ENCODE data around the gene DEGS1.
A peak's percentile ranks its signal among the peaks of the same experiment; 100 is the strongest.

The DEGS1 gene

DNA sequence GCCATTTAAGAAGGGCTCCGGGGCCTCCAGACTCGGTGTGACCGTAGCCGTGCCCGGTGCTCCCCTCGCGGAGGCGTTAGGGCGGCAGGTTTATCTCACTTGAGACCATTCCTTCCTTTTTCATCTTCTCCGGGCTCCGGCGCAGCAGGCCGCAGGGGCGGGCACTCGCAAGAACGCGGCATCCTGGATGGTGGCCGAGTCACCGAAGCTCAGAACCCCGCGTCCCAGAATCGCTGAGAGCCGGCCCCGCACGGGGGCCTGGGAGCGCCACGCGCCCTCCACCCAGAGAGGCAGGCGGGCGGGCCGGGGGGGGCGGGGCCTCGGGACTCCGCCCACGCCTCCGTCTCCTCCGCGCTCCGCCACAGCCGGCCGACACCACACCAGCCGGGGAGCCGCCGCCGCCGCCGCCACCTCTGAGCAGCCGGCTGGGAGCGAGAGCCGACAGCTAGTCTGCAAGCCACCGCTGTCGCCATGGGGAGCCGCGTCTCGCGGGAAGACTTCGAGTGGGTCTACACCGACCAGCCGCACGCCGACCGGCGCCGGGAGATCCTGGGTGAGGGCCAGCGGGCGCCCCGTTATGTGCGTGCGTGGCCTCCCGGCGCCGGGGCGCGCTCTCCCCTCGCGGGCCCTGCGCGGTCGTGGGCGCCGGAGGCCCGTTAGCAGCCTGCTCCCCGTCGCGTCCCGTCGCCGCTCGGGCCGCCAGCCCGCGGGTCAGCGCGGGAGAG is at the start of gene DEGS1:
DEGS1 (plus strand) TSS at position 375 of the 725 bp plus-strand sequence; CDS start at position 472, 97 bp downstream.
- DNase-seq (ENCODE audit: low read depth in 4 of 4, low spot score in 1 of 4): peak; percentile 51 to 66 (median 62)

DNA sequence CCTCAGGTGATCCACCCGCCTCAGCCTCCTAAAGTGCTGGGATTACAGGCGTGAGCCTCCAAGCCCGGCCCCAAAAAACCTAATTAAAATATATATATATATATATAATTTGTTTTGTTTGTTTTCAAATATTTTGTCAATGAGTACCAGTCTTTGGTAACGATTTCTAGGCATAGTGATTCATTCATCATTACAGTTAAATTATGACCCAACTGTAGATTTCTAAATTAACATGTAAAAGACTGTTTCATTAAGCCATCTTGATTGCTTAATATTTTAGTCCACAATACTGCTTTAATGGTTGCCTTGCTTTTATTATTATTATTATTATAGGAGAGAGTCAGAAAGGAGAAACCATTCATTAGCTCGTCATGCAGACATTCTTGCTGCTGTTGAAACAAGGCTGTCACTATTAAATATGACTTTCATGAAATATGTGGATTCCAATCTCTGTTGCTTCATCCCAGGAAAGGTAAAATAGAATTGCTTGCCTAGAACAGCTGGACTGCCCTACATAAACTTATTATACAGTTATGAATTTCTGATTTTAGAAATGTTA is 49.2 kb upstream of the DEGS1 start:
- no peak for DNase-seq (ENCODE audit: low read depth in 4 of 4, low spot score in 1 of 4)

DNA sequence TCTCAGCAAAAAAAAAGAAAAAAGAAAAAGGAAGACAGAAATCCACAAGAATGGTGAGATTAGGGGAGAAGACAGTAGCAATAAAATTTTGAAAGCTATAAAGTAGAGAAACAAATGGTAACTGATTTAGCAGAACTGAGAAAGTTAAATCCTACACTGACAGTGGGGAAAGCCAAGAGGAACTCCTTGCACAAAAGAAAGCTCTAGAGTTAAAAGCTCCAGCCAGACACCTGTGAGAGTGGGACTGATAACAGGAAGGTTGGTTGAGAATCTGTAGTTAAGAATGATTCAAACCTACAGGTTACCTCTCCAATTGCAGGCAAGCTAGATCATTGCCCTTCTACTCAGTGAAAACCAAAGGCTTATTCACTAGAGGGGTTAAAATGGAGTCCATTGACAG is 45.5 kb upstream of the DEGS1 start:
- DNase-seq (ENCODE audit: low read depth in 4 of 4, low spot score in 1 of 4): no peak

DNA sequence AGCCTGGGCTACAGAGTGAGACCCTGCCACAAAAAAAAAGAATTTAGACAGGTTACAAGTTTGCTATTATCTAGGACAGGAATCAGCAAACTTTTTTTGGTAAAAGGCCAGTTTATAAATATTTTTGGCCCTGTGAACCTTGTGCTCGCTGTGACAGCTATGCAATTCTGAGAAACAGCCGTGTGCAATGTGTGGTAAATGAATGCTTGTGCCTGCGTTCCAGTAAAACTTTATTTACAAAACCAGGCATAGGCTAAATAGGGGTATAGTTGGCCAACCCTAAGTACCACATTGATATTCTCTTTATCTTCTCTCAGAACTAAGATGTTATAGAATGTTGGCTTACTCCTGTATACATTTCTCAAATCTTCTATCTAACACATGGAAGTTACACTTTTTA is 44.8 kb upstream of the DEGS1 start:
- DNase-seq (ENCODE audit: low read depth in 4 of 4, low spot score in 1 of 4): no peak

DNA sequence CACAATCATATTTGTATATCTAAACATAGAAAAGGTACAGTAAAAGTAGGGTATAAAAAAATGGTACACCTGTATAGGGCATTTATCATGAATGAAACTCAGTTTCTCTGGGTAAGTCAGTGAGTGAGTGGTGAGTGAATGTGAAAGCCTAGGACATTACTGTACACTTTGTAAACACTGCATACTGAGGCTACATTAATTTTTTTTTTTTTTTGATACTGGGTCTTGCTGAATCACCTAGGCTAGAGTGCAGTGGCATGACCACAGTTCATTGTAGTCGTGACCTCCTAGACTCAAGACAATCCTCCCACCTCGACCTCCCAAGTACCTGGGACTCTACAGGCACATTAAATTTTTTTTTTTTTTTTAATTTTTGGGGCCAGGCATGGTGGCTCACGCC is 41.3 kb upstream of the DEGS1 start:
- DNase-seq (ENCODE audit: low read depth in 4 of 4, low spot score in 1 of 4): no peak

DNA sequence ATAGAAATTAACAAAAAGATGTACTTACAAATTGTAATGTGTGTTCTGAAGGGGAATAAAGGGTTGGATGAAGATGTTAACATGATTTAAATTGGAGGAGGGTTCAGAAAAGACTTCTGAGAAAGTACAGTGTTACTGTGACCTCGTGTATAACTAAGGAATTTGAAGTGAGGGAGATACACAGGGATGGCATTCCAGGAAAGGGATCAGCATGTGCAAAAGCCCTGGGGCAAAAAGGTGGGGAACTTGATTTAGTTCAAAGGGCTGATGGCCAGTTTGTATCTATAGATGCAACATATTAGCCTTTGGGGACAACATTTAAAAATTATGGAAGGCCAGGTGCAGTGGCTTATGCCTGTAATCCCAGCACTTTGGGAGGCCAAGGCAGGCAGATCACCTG is 33.3 kb upstream of the DEGS1 start:
- no peak for DNase-seq (ENCODE audit: low read depth in 4 of 4, low spot score in 1 of 4)

DNA sequence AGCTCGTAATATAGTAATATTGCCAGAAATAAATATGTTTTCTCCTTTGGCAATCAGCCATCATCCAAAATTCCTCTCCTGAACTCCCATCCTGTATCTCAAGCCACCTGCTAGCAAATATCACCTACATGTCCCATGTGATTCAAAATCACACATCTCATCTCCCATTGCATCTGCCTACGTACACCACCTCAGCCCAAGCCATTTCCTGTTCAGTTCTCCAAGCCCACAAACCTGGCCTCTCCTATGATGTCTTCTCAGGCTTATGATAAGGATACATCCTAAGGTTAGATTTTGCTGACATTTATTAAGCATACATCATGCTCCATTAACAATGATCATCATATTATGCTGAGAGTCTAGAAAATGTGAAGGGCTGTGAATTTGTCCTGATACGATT is 31.9 kb upstream of the DEGS1 start:
- no peak for DNase-seq (ENCODE audit: low read depth in 4 of 4, low spot score in 1 of 4)

DNA sequence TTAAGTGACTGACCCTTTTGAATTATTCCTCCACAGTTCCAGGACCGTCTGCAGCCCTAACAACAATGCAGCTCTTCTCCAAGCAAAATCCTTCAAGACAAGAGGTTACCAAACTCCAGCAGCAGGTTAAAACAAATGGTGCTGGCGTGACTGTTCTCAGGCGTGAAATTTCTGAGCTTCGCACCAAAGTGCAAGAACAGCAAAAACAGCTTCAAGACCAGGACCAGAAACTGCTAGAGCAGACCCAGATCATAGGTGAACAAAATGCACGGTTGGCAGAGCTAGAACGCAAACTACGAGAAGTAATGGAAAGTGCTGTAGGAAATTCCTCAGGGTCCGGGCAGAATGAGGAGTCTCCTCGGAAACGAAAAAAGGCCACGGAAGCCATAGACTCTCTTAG is 25.7 kb upstream of the DEGS1 start:
- DNase-seq (ENCODE audit: low read depth in 4 of 4, low spot score in 1 of 4): no peak

DNA sequence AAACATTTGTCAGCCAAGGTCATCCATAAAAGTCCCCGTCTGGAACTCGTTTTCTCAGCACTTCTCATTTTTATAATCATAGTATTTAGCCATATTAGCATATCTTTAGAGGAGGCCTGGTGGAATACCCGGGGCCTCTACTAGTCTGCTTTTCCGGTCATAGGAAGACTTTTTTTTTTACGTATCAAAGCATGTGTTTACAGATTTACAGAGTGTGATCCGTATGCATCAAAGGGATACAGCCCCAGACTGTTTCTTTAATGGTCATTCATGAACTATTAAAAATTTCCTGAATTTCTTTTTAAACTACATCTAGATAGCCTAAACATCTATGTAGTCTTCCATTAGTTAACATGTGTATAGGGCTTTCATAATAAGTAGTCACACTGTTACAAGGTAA is 23.5 kb upstream of the DEGS1 start:
- DNase-seq (ENCODE audit: low read depth in 4 of 4, low spot score in 1 of 4): no peak

DNA sequence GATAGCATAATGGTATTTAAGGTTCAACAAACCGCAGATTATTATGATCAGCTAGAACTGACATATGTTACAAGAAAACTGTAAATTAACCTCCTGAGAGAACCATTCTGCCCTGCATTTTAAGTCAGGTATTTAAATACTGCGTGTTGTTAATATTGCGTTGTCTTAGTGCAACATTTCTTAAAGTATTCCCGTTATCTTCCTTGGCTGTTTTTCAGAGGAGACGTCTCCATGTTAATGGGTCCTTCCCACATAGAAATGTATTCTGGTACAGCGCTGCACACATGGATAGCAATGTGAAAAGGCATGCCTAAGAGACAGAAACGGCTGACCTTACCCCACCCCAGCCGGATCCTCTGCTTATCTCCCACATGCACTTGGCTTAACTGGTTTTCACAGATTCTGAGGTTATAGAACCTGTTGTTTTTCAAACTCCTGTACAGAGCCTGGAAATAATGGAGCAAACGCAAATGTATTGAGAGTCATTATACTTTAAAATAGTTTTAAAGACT is 22.8 kb upstream of the DEGS1 start:
- DNase-seq (ENCODE audit: low read depth in 4 of 4, low spot score in 1 of 4): no peak

DNA sequence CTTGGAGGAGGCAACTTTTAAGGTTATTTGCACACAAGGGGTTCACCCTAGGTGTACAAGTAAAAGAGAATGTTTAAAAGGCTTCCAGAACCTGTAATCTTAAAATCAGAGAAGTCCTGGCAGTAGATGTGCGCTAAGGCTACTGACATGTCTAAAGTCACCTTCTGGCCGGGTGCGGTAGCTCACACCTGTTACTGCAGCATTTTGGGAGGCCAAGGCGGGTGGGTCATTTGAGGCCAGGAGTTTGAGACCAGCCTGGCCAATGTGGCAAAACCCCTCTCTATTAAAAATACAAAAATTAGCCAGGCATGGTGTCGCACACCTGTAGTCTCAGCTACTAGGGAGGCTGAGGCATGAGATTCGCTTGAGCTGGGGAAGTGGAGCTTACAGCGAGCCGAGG is 20.3 kb upstream of the DEGS1 start:
- DNase-seq (ENCODE audit: low read depth in 4 of 4, low spot score in 1 of 4): no peak

DNA sequence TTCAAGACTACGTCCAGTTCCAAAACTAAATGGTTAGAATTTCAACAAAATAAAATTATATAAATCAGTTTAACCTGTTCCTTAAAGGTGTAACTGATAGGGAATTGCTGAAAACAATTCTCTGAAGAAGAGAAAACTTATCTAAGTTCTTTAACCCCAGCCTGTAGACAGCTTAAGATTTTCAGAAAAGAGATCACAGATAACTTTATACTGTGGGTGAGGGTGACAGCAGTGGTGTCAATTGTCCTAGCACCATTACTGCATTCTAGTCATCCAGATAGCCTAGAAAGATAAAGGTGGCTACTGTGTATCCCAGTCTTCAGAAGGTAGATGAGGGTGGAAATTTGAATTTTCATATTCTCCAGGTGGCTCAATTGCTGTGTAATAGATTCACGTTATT is 19.7 kb upstream of the DEGS1 start:
- no peak for DNase-seq (ENCODE audit: low read depth in 4 of 4, low spot score in 1 of 4)

DNA sequence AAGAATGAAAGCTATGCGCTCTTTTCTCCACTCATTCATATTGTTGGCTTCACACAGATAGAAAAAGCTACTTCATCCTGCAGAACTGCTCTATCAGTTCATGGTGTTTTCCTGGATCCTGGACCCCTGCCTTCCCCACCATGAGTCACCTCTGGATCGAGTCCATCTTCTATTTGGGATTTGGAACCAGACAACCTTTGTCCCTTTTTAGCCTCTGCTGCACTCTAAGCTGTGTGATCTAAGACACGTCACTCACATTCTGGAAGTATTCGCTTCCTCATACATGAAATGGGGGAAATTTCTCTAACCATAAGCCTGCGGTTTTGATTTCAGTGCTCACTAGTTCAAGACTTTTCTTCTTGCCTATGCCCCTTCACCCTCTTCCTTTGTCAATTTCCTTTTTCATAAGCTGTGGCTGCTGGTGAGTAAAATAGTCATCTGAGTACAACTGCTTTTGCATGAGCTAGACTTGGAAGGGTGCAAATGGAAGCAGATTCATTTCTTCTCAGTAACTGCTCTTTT is 14.1 kb upstream of the DEGS1 start:
- DNase-seq (ENCODE audit: low read depth in 4 of 4, low spot score in 1 of 4): no peak

DNA sequence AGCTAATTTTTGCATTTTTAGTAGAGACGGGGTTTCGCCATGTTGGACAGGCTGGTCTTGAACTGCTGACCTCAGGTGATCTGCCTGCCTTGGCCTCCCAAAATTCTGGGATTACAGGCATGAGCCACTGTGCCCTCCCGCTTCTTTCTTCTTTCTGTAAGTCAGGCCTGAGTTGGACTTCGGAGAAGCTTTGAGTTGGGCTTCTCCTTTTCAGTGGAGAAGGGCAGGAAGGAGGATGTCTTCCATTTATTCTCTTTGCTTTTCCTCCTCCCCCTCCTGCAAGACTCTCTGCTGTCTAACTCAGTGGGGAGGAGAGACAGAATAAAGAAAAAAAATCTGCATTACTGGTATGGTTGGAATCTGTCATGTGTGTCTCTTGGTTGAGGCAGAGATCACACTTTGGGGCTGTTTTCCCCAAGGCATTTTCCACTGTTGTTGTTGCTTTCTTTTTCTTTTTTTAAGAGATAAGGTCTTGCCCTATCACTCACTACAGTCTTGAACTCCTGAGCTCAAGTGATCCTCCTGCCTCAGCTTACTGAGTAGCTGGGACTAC is 13.2 kb upstream of the DEGS1 start:
- DNase-seq (ENCODE audit: low read depth in 4 of 4, low spot score in 1 of 4): no peak

DNA sequence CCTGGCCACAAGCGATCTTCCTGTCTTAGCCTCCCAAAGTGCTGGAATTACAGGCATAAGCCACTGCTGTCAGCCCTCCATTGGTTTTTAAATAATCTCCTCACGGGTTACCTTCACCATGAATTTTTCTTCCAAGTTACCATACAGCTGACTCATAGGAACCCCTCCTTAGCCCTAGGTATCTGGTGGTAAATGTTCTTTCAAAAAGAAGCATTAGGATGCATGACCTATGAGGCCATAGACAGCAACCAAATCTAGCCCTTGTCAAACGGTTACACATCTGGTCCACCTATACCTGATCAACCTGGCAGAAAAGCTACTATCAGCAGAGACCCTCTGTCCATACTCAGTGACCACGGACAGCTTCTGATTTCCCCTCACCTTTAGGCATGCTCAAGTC is 12.7 kb upstream of the DEGS1 start:
- no peak for DNase-seq (ENCODE audit: low read depth in 4 of 4, low spot score in 1 of 4)

DNA sequence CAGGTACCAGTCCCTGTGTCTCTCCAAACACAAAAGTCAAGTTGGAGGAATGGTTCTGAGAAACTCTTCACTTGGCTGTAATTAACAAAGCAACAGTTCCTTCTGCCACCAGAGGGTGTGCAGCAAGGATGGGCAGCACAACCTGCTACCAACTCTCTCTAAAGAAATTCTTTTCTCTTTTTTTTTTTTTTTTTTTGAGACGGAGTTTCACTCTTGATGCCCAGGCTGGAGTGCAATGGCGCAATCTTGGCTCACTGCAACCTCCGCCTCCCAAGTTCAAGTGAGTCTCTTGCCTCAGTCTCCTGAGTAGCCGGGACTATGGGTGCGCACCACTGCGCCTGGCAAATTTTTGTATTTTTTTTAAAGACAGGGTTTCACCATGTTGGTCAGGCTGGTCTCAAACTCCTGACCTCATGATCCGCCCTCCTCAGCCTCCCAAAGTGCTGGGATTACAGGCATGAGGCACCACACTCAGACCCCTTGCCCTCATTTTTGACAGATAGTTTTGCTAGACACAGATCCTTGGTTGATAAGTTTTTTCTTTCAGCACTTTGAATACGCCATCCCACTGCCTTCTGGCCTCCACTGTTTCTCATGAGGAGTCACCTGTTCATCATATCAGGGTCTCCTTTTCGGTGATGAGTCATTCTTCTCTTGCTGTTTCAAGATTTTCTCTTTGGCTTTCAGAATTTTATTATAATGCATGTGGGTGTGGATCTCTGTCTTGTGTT is 12.1 kb upstream of the DEGS1 start:
- no peak for DNase-seq (ENCODE audit: low read depth in 4 of 4, low spot score in 1 of 4)

DNA sequence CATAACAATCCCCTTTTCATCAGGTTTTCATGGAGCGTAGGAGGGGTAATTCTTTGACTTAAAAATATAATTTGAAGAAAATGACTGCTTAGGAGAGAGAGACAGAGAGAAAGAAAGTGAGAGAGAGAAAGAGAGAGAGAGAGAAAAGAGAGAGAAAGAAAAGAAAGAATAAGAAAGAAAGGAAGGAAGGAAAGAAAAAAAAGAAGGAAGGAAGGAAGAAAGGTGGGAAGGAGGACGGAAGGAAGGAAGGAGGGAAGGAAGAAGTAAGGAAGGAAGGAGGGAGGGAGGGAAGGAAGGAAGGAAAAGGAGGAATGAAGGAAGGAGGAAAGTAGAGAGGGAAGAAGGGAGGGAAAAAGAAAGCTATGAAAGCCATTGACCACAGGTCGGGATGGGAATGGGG is 10.8 kb upstream of the DEGS1 start:
- DNase-seq (ENCODE audit: low read depth in 4 of 4, low spot score in 1 of 4): no peak

DNA sequence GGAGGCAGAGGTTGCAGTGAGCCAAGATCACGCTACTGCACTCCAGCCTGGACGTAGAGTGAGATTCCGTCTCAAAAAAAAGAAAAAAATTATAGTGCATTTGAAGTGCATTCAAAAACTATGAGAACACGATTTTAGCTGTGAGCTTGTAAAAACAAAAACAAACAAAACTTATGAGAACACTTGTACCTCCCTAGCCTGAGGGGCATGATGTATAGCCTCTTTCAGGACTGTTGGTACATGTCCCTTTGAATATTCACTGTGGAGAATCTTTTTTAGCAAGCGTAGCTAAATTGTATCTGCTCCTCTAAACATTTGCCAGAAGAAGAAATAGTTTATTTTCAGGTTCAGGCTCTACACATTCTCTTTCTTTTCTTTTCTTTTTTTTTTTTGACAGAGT is 9.5 kb upstream of the DEGS1 start:
- DNase-seq (ENCODE audit: low read depth in 4 of 4, low spot score in 1 of 4): no peak

DNA sequence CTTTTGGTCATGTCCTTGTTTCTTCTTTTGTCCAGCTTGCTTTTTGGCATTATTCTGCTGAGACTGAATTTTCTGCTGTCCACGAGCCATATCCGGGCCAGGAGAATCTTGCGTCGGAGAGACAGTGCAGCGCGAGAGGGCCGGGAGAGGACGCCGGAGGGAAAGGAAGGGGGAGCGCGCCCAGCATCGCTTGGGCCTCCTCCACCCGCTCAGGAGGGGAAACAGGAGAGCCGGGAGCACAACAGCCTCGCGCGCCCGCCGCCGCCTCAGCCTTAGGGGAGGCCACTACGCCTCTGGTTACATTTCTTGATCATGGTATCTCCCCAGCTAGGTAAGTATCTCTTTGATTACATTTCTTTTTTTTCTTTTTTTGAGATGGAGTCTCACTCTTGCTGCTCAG is 7.4 kb upstream of the DEGS1 start:
- DNase-seq (ENCODE audit: low read depth in 4 of 4, low spot score in 1 of 4): no peak

DNA sequence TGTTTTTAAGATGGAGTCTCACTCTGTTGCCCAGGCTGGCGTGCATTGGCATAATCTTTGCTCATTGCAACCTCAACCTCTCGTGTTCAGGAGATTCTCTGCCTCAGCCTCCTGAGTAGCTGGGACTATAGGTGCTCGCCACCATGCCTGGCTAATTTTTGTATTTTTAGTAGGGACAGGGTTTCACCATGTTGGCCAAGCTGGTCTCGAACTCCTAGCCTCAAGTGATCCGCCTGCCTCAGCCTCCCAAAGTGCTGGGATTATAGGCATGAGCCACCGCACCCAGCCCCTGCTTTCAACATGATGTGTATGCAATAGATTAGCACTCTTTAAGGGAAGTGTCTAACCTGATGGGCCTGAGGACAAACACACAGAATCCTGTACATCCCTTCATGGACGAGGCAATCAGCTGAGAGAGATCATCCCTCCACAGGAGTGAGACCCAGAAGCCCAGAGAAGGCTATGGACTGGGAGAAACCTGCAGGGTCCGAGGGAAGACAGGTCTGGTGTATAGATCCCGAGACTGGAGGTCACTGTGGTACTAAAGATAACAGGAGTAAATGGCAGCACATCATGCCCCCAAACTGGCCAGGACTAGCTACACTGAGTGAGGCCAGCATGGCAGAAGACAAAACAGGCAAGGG is 5.6 kb upstream of the DEGS1 start:
- no peak for DNase-seq (ENCODE audit: low read depth in 4 of 4, low spot score in 1 of 4)

DNA sequence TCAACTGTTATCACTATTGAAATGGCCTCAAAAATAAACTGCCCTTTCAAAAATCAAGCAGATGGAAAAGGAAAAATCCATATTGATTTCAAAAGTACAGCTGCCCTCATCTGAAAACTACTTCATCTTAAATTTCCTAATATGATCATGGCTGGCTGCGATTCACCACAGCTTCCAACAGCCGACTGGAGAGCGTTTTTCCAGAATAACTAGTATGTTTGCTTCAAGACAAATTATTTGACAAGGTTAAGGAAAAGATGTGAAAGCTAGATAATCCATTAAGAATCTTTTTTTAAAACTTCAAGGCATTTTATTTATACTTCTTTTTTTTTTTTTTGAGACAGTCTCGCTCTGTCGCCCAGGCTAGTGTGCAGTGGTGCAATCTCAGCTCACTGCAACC is 4.1 kb upstream of the DEGS1 start:
- no peak for DNase-seq (ENCODE audit: low read depth in 4 of 4, low spot score in 1 of 4)

All from stimulated activated CD4-positive, alpha-beta T cell treated with anti-CD3 and anti-CD28 coated beads, Interleukin-1b, Interleukin-23, amount 100 ng/mL, for 24 hours (primary cell).